ENCODE data around the gene GREB1.

GREB1 gene

GRCh38 chr2:11687736-11688135, 153.9 kb downstream of the GREB1 start:
- no peak for DNase-seq

- peak; percentile 80 for DNase-seq
These were observed 154.6 kb downstream of the GREB1 start for GRCh38 chr2:11688222-11689069.

- no peak for DNase-seq
These were observed 157.3 kb downstream of the GREB1 start for GRCh38 chr2:11691076-11691660.

Data from NCI-H226 (cell line).